ENCODE measurements around the gene POU6F2. TPM values are rescaled to one million over a fixed set of nuclear protein-coding genes. Genes with fewer than 3 reads are reported as not detected.

POU6F2 gene
- total and polyA plus RNA-seq, 9 of the 15 experiments (the other 6 are each of a cell fraction or from before 2014, with no cell fraction given), result 0.29 to 1.5 (median 0.96) TPM

- no peak for TF ChIP-seq MECOM (CRISPR knock-in tag; IDR thresholded peaks at IDR 0.05)
- TF ChIP-seq, protein P1, sequence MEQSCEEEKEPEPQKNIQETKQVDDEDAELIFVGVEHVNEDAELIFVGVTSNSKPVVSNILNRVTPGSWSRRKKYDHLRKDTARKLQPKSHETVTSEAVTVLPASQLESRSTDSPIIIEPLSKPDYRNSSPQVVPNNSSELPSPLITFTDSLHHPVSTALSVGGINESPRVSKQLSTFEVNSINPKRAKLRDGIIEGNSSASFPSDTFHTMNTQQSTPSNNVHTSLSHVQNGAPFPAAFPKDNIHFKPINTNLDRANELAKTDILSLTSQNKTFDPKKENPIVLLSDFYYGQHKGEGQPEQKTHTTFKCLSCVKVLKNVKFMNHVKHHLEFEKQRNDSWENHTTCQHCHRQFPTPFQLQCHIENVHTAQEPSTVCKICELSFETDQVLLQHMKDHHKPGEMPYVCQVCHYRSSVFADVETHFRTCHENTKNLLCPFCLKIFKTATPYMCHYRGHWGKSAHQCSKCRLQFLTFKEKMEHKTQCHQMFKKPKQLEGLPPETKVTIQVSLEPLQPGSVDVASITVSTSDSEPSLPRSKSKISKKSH (CRISPR knock-in tag; IDR thresholded peaks at IDR 0.05), result no peak
Observed at GRCh38 chr7:38978491-38978890, 782 bp downstream of the POU6F2 start (continued).

GRCh38 chr7:38992203-38992602, 14.5 kb downstream of the POU6F2 start:
- H3K79me2 ChIP-seq (ENCODE audit: control insufficient read depth, insufficient read depth, low read length), result no peaks in the 10 kb centered on the region
- intact Hi-C loops (cut with micrococcal nuclease) (no loop called here), in situ Hi-C loops (cut with MboI) (no loop called here)
- H3K4me1 ChIP-seq (replicated peaks in 1 of 2; ENCODE audit: control insufficient read depth in 2 of 2, insufficient read depth in 2 of 2, low read length in 2 of 2), result no peaks in the 10 kb centered on the region
- no peak overlapping the region for H3K4me3 ChIP-seq
- BruUV-seq (replicated peaks), result no TSS peak
- no peak for FAIRE-seq
- H3K9me3 ChIP-seq (replicated peaks; ENCODE audit: control insufficient read depth, insufficient read depth, low read depth, low read length), result no peaks in the 10 kb centered on the region
- no peaks in the 10 kb centered on the region for H3K9me1 ChIP-seq (ENCODE audit: control insufficient read depth, insufficient read depth, low read length)
- H4K20me1 ChIP-seq (replicated peaks; ENCODE audit: control insufficient read depth, insufficient read depth, low read length), result no peaks in the 10 kb centered on the region
- H3K36me3 ChIP-seq (ENCODE audit: control insufficient read depth, insufficient read depth, low read length), result no peaks in the 10 kb centered on the region
- ChIA-PET CTCF (ENCODE audit: low intra/inter-chr PET ratio) (no interaction called here), POLR2A (no interaction called here)
- H3K9ac ChIP-seq (ENCODE audit: insufficient read depth in 1 of 2, low read depth in 2 of 2, low read length in 2 of 2), result no peak overlapping the region
- no peak for ATAC-seq
- H3K4me2 ChIP-seq (ENCODE audit: insufficient read depth, low read length), result no peak overlapping the region
- 10% methylated on average over 4 of the region's 4 CpGs for WGBS (ENCODE audit: insufficient coverage, low coverage, missing lambda C conversion rate)
- peaks cover 8 to 18% of the 10 kb centered on the region in 2 experiments; a peak in 3 of 5 replicates for H3K27me3 ChIP-seq (ENCODE audit: control insufficient read depth in 2 of 2, insufficient read depth in 2 of 2, low read length in 2 of 2)
- H2AFZ ChIP-seq (ENCODE audit: low read depth, low read length), result no peak overlapping the region
- TF ChIP-seq ZNF197 (CRISPR knock-in tag; IDR thresholded peaks at IDR 0.05; ENCODE audit: low read depth), result no peak
- no peak for TF ChIP-seq HEY1 (CRISPR knock-in tag; IDR thresholded peaks at IDR 0.05; ENCODE audit: borderline replicate concordance)
- no peak for TF ChIP-seq MCM2 (IDR thresholded peaks at IDR 0.05; ENCODE audit: low read depth)
- TF ChIP-seq, protein P2, sequence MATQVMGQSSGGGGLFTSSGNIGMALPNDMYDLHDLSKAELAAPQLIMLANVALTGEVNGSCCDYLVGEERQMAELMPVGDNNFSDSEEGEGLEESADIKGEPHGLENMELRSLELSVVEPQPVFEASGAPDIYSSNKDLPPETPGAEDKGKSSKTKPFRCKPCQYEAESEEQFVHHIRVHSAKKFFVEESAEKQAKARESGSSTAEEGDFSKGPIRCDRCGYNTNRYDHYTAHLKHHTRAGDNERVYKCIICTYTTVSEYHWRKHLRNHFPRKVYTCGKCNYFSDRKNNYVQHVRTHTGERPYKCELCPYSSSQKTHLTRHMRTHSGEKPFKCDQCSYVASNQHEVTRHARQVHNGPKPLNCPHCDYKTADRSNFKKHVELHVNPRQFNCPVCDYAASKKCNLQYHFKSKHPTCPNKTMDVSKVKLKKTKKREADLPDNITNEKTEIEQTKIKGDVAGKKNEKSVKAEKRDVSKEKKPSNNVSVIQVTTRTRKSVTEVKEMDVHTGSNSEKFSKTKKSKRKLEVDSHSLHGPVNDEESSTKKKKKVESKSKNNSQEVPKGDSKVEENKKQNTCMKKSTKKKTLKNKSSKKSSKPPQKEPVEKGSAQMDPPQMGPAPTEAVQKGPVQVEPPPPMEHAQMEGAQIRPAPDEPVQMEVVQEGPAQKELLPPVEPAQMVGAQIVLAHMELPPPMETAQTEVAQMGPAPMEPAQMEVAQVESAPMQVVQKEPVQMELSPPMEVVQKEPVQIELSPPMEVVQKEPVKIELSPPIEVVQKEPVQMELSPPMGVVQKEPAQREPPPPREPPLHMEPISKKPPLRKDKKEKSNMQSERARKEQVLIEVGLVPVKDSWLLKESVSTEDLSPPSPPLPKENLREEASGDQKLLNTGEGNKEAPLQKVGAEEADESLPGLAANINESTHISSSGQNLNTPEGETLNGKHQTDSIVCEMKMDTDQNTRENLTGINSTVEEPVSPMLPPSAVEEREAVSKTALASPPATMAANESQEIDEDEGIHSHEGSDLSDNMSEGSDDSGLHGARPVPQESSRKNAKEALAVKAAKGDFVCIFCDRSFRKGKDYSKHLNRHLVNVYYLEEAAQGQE (IDR thresholded peaks at IDR 0.05; ENCODE audit: borderline replicate concordance), result no peak
- TF ChIP-seq, protein P2 (CRISPR knock-in tag; IDR thresholded peaks at IDR 0.05; ENCODE audit: low read depth), result no peak
- no peak for TF ChIP-seq ZFX (CRISPR knock-in tag; IDR thresholded peaks at IDR 0.05)
- no peak for TF ChIP-seq NR1H2 (CRISPR knock-in tag; IDR thresholded peaks at IDR 0.05)
- no peak for TF ChIP-seq COPS2 (conservative IDR thresholded peaks at IDR 0.05)
- TF ChIP-seq FOXA3 (CRISPR knock-in tag; conservative IDR thresholded peaks at IDR 0.05 in 1 of 2, IDR thresholded peaks at IDR 0.05 in 1 of 2), result no peak
- TF ChIP-seq, protein P3, sequence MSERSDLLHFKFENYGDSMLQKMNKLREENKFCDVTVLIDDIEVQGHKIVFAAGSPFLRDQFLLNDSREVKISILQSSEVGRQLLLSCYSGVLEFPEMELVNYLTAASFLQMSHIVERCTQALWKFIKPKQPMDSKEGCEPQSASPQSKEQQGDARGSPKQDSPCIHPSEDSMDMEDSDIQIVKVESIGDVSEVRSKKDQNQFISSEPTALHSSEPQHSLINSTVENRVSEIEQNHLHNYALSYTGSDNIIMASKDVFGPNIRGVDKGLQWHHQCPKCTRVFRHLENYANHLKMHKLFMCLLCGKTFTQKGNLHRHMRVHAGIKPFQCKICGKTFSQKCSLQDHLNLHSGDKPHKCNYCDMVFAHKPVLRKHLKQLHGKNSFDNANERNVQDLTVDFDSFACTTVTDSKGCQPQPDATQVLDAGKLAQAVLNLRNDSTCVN (CRISPR knock-in tag; IDR thresholded peaks at IDR 0.05), result no peak
- no peak overlapping the region for H3K27ac ChIP-seq (ENCODE audit: extremely low read depth, low read depth, low read length)
- DNase-seq (ENCODE audit: extremely low read depth in 1 of 4, low spot score in 3 of 4), result no peak
